ENCODE results near the gene SUSD6.

Gene SUSD6

DNA sequence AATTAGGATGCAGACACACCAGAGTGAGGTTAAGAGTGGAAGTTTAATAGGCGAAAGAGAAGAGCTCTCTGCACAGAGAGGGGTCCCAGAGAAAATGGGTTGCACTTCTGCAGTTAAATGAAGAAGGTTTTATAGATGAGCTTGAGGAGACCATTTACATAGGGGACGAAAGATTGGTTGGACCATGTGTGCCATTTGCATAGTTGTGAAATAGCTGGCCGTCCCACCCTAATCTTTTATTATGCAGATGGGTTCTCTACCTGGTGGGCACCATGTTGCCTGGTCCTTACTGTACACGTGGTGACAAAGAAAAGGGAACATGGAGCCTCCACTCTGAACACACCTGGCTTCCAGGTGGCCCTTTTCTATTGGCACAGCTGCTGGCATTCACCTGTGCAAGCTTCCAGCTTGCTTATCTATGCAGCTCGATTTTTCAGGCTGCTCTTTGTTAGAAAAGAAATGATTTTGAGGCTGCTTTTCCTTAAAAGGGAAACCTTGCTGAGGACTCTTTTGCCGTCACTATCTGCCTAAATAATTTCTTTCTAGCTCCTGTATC is 88.4 kb downstream of the SUSD6 start:
- no peak overlapping the region for H2BK5ac ChIP-seq (ENCODE audit: low read length)
- no peak overlapping the region for H3K4me3 ChIP-seq (ENCODE audit: low read length)
- no peak overlapping the region for H3K9ac ChIP-seq (ENCODE audit: low read length)
- H2BK120ac ChIP-seq (ENCODE audit: low read depth, low read length) = no peak overlapping the region
- WGBS (ENCODE audit: extremely low coverage, insufficient coverage, low lambda C conversion rate) = no CpG with 5 or more reads among the region's 6 CpGs
- H3K4me2 ChIP-seq (ENCODE audit: low read length) = no peak overlapping the region
- H3K18ac ChIP-seq (ENCODE audit: low read length) = no peak overlapping the region
- no peaks in the 10 kb centered on the region for H3K36me3 ChIP-seq (ENCODE audit: control insufficient read depth, insufficient read depth, low read length)
- no peak overlapping the region for H3K56ac ChIP-seq (ENCODE audit: low read length)
- no peak overlapping the region for H2AK5ac ChIP-seq (ENCODE audit: low read length)
- H3K4ac ChIP-seq (ENCODE audit: low read depth, low read length) = no peak overlapping the region
- no peak overlapping the region for H4K5ac ChIP-seq (ENCODE audit: low read length)
- H4K8ac ChIP-seq (ENCODE audit: low read depth, low read length) = no peak overlapping the region
- H3K23ac ChIP-seq (ENCODE audit: low read length) = no peak overlapping the region
- H3K4me1 ChIP-seq (ENCODE audit: control insufficient read depth, low read depth, low read length) = peaks cover 4% of the 10 kb centered on the region
- no peak overlapping the region for H2BK15ac ChIP-seq (replicated peaks; ENCODE audit: low read depth)
- no peaks in the 10 kb centered on the region for H3K79me2 ChIP-seq (ENCODE audit: control insufficient read depth, insufficient read depth, low read length)
- H3K27me3 ChIP-seq (ENCODE audit: insufficient read depth, low read length, poor library complexity) = no peaks in the 10 kb centered on the region
- H3K27ac ChIP-seq (ENCODE audit: low read depth, low read length) = no peak overlapping the region
- DNase-seq = no peak
- no peaks in the 10 kb centered on the region for H3K79me1 ChIP-seq (ENCODE audit: low read length)

DNA sequence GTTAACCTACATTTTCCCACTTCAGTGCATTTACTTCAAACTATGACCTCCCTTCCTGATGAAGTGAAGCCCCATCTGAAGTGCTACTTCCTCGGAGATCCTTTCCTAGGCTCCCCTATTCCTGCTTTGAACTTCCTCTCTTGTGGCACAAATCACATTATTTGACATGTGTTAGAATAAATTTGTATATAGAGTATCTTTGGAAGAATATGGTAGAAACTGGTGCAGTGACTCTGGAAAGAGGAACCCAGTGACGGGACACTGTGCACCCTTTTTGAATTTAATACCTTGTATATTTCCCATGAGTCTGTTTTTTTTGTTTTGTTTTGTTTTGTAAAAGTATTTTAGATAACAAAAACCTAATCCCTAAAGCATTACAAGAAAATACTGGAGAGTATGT is 89.2 kb downstream of the SUSD6 start:
- Histone ChIP-seq H2BK120ac (ENCODE audit: low read depth, low read length) (no peak overlapping the region), H3K27me3 (ENCODE audit: insufficient read depth, low read length, poor library complexity) (no peaks in the 10 kb centered on the region), H4K8ac (ENCODE audit: low read depth, low read length) (no peak overlapping the region), H3K4me1 (ENCODE audit: control insufficient read depth, low read depth, low read length) (peaks cover 2% of the 10 kb centered on the region), H3K4me2 (ENCODE audit: low read length) (no peak overlapping the region), H3K4ac (ENCODE audit: low read depth, low read length) (no peak overlapping the region), H3K18ac (ENCODE audit: low read length) (no peak overlapping the region), H3K36me3 (ENCODE audit: control insufficient read depth, insufficient read depth, low read length) (no peaks in the 10 kb centered on the region), H2BK15ac (replicated peaks; ENCODE audit: low read depth) (no peak overlapping the region), H2AK5ac (ENCODE audit: low read length) (no peak overlapping the region), H3K4me3 (ENCODE audit: low read length) (no peak overlapping the region), H3K56ac (ENCODE audit: low read length) (no peak overlapping the region), H3K23ac (ENCODE audit: low read length) (no peak overlapping the region), H3K27ac (ENCODE audit: low read depth, low read length) (no peak overlapping the region), H3K9ac (ENCODE audit: low read length) (no peak overlapping the region), H3K79me2 (ENCODE audit: control insufficient read depth, insufficient read depth, low read length) (no peaks in the 10 kb centered on the region), H2BK5ac (ENCODE audit: low read length) (no peak overlapping the region), H3K79me1 (ENCODE audit: low read length) (no peaks in the 10 kb centered on the region), H4K5ac (ENCODE audit: low read length) (no peak overlapping the region)
- DNase-seq = no peak
- no CpG with 5 or more reads among the region's 2 CpGs for WGBS (ENCODE audit: extremely low coverage, insufficient coverage, low lambda C conversion rate)

DNA sequence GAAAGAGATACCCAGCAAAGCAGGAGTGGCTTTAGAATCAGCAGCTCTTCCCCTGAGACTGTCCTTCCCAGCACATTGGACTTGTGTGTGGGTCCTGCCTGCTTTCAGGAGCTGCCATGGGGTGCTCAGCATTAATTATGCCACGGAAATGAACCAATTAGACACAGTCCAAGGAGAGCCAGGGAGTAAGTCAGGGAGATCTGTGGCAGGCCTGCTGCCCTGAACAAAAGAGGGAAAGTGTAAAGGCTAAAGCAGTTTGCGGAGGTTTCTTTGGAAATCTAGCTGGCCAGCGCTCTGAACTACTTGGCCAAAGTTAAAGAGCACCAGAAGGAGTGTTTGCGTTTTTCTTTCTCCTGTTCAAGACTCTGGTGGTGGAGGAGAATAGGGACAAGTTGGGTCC is 89.9 kb downstream of the SUSD6 start:
- H3K56ac ChIP-seq (ENCODE audit: low read length) = no peak overlapping the region
- H2AK5ac ChIP-seq (ENCODE audit: low read length) = no peak overlapping the region
- H3K4me2 ChIP-seq (ENCODE audit: low read length) = no peak overlapping the region
- no peak overlapping the region for H3K18ac ChIP-seq (ENCODE audit: low read length)
- H4K8ac ChIP-seq (ENCODE audit: low read depth, low read length) = no peak overlapping the region
- H3K79me1 ChIP-seq (ENCODE audit: low read length) = no peaks in the 10 kb centered on the region
- no peak for DNase-seq
- H3K27me3 ChIP-seq (ENCODE audit: insufficient read depth, low read length, poor library complexity) = no peaks in the 10 kb centered on the region
- H3K27ac ChIP-seq (ENCODE audit: low read depth, low read length) = no peak overlapping the region
- peaks cover 2% of the 10 kb centered on the region for H3K4me1 ChIP-seq (ENCODE audit: control insufficient read depth, low read depth, low read length)
- no peak overlapping the region for H2BK120ac ChIP-seq (ENCODE audit: low read depth, low read length)
- H3K36me3 ChIP-seq (ENCODE audit: control insufficient read depth, insufficient read depth, low read length) = no peaks in the 10 kb centered on the region
- H3K23ac ChIP-seq (ENCODE audit: low read length) = no peak overlapping the region
- H3K9ac ChIP-seq (ENCODE audit: low read length) = no peak overlapping the region
- H3K4ac ChIP-seq (ENCODE audit: low read depth, low read length) = no peak overlapping the region
- H2BK5ac ChIP-seq (ENCODE audit: low read length) = no peak overlapping the region
- no CpG with 5 or more reads among the region's 4 CpGs for WGBS (ENCODE audit: extremely low coverage, insufficient coverage, low lambda C conversion rate)
- H3K79me2 ChIP-seq (ENCODE audit: control insufficient read depth, insufficient read depth, low read length) = no peaks in the 10 kb centered on the region
- H4K5ac ChIP-seq (ENCODE audit: low read length) = no peak overlapping the region
- no peak overlapping the region for H3K4me3 ChIP-seq (ENCODE audit: low read length)
- no peak overlapping the region for H2BK15ac ChIP-seq (replicated peaks; ENCODE audit: low read depth)

- Histone ChIP-seq H2AK5ac (ENCODE audit: low read length) (no peak overlapping the region), H3K18ac (ENCODE audit: low read length) (no peak overlapping the region), H3K27ac (ENCODE audit: low read depth, low read length) (no peak overlapping the region), H4K8ac (ENCODE audit: low read depth, low read length) (no peak overlapping the region), H3K4me3 (ENCODE audit: low read length) (no peak overlapping the region), H3K4me2 (ENCODE audit: low read length) (no peak overlapping the region), H2BK120ac (ENCODE audit: low read depth, low read length) (no peak overlapping the region), H2BK5ac (ENCODE audit: low read length) (no peak overlapping the region), H3K79me2 (ENCODE audit: control insufficient read depth, insufficient read depth, low read length) (no peaks in the 10 kb centered on the region), H4K5ac (ENCODE audit: low read length) (no peak overlapping the region), H3K4me1 (ENCODE audit: control insufficient read depth, low read depth, low read length) (peaks cover 2% of the 10 kb centered on the region), H2BK15ac (replicated peaks; ENCODE audit: low read depth) (no peak overlapping the region), H3K4ac (ENCODE audit: low read depth, low read length) (no peak overlapping the region), H3K36me3 (ENCODE audit: control insufficient read depth, insufficient read depth, low read length) (no peaks in the 10 kb centered on the region), H3K56ac (ENCODE audit: low read length) (no peak overlapping the region), H3K9ac (ENCODE audit: low read length) (no peak overlapping the region), H3K79me1 (ENCODE audit: low read length) (no peaks in the 10 kb centered on the region), H3K23ac (ENCODE audit: low read length) (no peak overlapping the region), H3K27me3 (ENCODE audit: insufficient read depth, low read length, poor library complexity) (no peaks in the 10 kb centered on the region)
- no CpG with 5 or more reads among the region's 3 CpGs for WGBS (ENCODE audit: extremely low coverage, insufficient coverage, low lambda C conversion rate)
- DNase-seq = no peak
Observed at GRCh38 chr14:69701857-69702256, 90.5 kb downstream of the SUSD6 start.

GRCh38 chr14:69703047-69704039 is 91.9 kb downstream of the SUSD6 start:
- Histone ChIP-seq H2AK5ac (ENCODE audit: low read length) (no peak overlapping the region), H3K56ac (ENCODE audit: low read length) (no peak overlapping the region), H3K23ac (ENCODE audit: low read length) (no peak overlapping the region), H3K18ac (ENCODE audit: low read length) (no peak overlapping the region), H3K36me3 (ENCODE audit: control insufficient read depth, insufficient read depth, low read length) (no peaks in the 10 kb centered on the region), H3K27ac (ENCODE audit: low read depth, low read length) (no peak overlapping the region), H3K4me2 (ENCODE audit: low read length) (no peak overlapping the region), H3K79me2 (ENCODE audit: control insufficient read depth, insufficient read depth, low read length) (no peaks in the 10 kb centered on the region), H2BK120ac (ENCODE audit: low read depth, low read length) (no peak overlapping the region), H2BK5ac (ENCODE audit: low read length) (no peak overlapping the region), H3K9ac (ENCODE audit: low read length) (no peak overlapping the region), H3K4me1 (ENCODE audit: control insufficient read depth, low read depth, low read length) (peaks cover 2% of the 10 kb centered on the region), H3K79me1 (ENCODE audit: low read length) (no peaks in the 10 kb centered on the region), H3K4ac (ENCODE audit: low read depth, low read length) (no peak overlapping the region), H2BK15ac (replicated peaks; ENCODE audit: low read depth) (no peak overlapping the region), H4K5ac (ENCODE audit: low read length) (no peak overlapping the region), H3K4me3 (ENCODE audit: low read length) (no peak overlapping the region), H3K27me3 (ENCODE audit: insufficient read depth, low read length, poor library complexity) (no peaks in the 10 kb centered on the region), H4K8ac (ENCODE audit: low read depth, low read length) (no peak overlapping the region)
- no peak for DNase-seq
- no CpG with 5 or more reads among the region's 12 CpGs for WGBS (ENCODE audit: extremely low coverage, insufficient coverage, low lambda C conversion rate)

Measured in mesendoderm (in vitro differentiated cells).